Endothelial cell of umbilical vein (primary cell): ENCODE data around the gene SLC2A8. TPM values are rescaled to one million over a fixed set of nuclear protein-coding genes. Genes with fewer than 3 reads are reported as not detected.

ENCODE experiments used
- BruUV-seq: library from RNA; stranded (reverse); fragments of 400-500 nt; replicated peaks from 2 replicates; lab custom pipeline; 2021; lab: Mats Ljungman, UMichigan
- CTCF ChIA-PET: fragments of 300-600, 350-600 bp; sonication (Branson Sonifier 250); formaldehyde crosslinking; loops from one replicate; lab custom pipeline; 2021; ENCODE audit warnings: antibody characterized with exemption, inconsistent platforms; lab: Charles Lee
- POLR2A ChIA-PET: fragments of 300-600, 350-600 bp; sonication (Branson Sonifier 250); formaldehyde crosslinking; loops from one replicate; lab custom pipeline; 2021; ENCODE audit warnings: antibody characterized with exemption, inconsistent platforms; lab: Charles Lee
- DNase-seq: peaks from one replicate; pipeline ENCODE4 v3.0.0-alpha.2; 2011; ENCODE audit warnings: low read depth, low spot score
- FAIRE-seq: peaks from 2 replicates; lab custom pipeline; 2011; peaks lifted over from hg19 to GRCh38; lab: Jason Lieb, UNC
- H2AFZ ChIP-seq: 2 replicates; pipeline ENCODE4 v1.6.0; 2012; ENCODE audit warnings: low read depth, low read length, control low read depth, inconsistent platforms
- H3K27ac ChIP-seq: 2 replicates; pipeline ENCODE4 v1.5.1; 2011; ENCODE audit warnings: low read depth, mild to moderate bottlenecking, control low read depth, low read length, moderate library complexity; ENCODE audit not compliant: insufficient read depth
- H3K27me3 ChIP-seq, 2 experiments: 2 replicates each; pipeline versions ENCODE4 v1.6.0 to v1.6.1; 2011; ENCODE audit warnings: low read length in 2 of 2, mixed read lengths in 1 of 2; ENCODE audit not compliant: control insufficient read depth in 2 of 2, insufficient read depth in 2 of 2
- H3K36me3 ChIP-seq, 2 experiments: 2 replicates in 1 of 2; 3 replicates in 1 of 2; pipeline ENCODE4 v1.5.1; 2011; ENCODE audit warnings: low read length in 2 of 2, mild to moderate bottlenecking in 1 of 2, moderate library complexity in 1 of 2; ENCODE audit not compliant: control insufficient read depth in 2 of 2, insufficient read depth in 2 of 2; ENCODE audit errors: extremely low read depth in 1 of 2
- H3K4me1 ChIP-seq: 3 replicates; pipeline ENCODE4 v1.5.1; 2011; ENCODE audit warnings: mild to moderate bottlenecking, low read length; ENCODE audit not compliant: control insufficient read depth, insufficient read depth; ENCODE audit errors: extremely low read depth
- H3K4me2 ChIP-seq: 2 replicates; pipeline ENCODE4 v1.6.1; 2011; ENCODE audit warnings: low read length, control low read depth, mixed read lengths; ENCODE audit not compliant: insufficient read depth
- H3K4me3 ChIP-seq, 3 experiments: fragments of 200-600 bp in 1 of 3; sonication (generic), shearing (Covaris generic) in 1 of 3; replicated peaks in 1 of 3; 2 replicates each; pipeline ENCODE4 v1.5.1; 2011 to 2016; ENCODE audit warnings: control low read depth in 3 of 3, low read length in 3 of 3, mild to moderate bottlenecking in 2 of 3, inconsistent platforms in 1 of 3, low read depth in 1 of 3, moderate library complexity in 1 of 3; ENCODE audit not compliant: insufficient read depth in 1 of 3
- H3K79me2 ChIP-seq: 2 replicates; pipeline ENCODE4 v1.6.0; 2012; ENCODE audit warnings: low read length, inconsistent platforms; ENCODE audit not compliant: control insufficient read depth, insufficient read depth
- H3K9ac ChIP-seq: replicated peaks from 2 replicates; pipeline ENCODE3; 2011; ENCODE audit warnings: low read length, control low read depth; ENCODE audit not compliant: insufficient read depth; ENCODE audit errors: extremely low read depth
- H3K9me1 ChIP-seq: replicated peaks from 3 replicates; pipeline ENCODE4 v1.6.0; 2011; ENCODE audit warnings: mild to moderate bottlenecking, low read length; ENCODE audit not compliant: control insufficient read depth, insufficient read depth; ENCODE audit errors: extremely low read depth
- H3K9me3 ChIP-seq: replicated peaks from 2 replicates; pipeline ENCODE4 v1.5.1; 2012; ENCODE audit warnings: low read length, inconsistent platforms; ENCODE audit not compliant: control insufficient read depth, insufficient read depth
- H4K20me1 ChIP-seq: replicated peaks from 2 replicates; pipeline ENCODE3; 2011; ENCODE audit warnings: mild to moderate bottlenecking, low read length; ENCODE audit not compliant: control insufficient read depth, insufficient read depth; ENCODE audit errors: extremely low read depth
- EZH2 ChIP-seq: IDR thresholded peaks from 2 replicates; pipeline ENCODE4 v1.6.1; 2012; ENCODE audit warnings: borderline replicate concordance, low read depth, mild to moderate bottlenecking, moderate library complexity, low read length, inconsistent platforms; ENCODE audit not compliant: severe bottlenecking
- FOS ChIP-seq: IDR thresholded peaks from 2 replicates; pipeline ENCODE4 v1.6.1; 2011; ENCODE audit warnings: mild to moderate bottlenecking, low read length, moderate library complexity, borderline replicate concordance; ENCODE audit not compliant: insufficient read depth
- GATA2 ChIP-seq: IDR thresholded peaks from 2 replicates; pipeline ENCODE4 v1.7.0; 2011; ENCODE audit warnings: low read depth, mild to moderate bottlenecking, moderate library complexity, mixed read lengths, low read length; ENCODE audit not compliant: insufficient read length, insufficient read depth
- JUN ChIP-seq: IDR thresholded peaks from 2 replicates; pipeline ENCODE4 v1.6.1; 2011; ENCODE audit warnings: borderline replicate concordance, low read depth; ENCODE audit not compliant: insufficient read length, insufficient read depth
- MYC ChIP-seq: IDR thresholded peaks from one replicate; pipeline ENCODE4 v1.6.1; 2011; ENCODE audit warnings: mild to moderate bottlenecking, low read depth, low read length
- POLR2A ChIP-seq: IDR thresholded peaks from 2 replicates; pipeline ENCODE4 v1.6.1; 2012; ENCODE audit warnings: low read depth, mild to moderate bottlenecking, control low read depth, low read length
- POLR2AphosphoS5 ChIP-seq: IDR thresholded peaks from 2 replicates; pipeline ENCODE4 v1.6.1; 2012; ENCODE audit warnings: low read depth, mild to moderate bottlenecking, control low read depth, low read length, moderate library complexity; ENCODE audit not compliant: insufficient read depth
- dilution Hi-C: fragments of 300-500 bp; cut with MboI; formaldehyde crosslinking; loops from one replicate; pipeline ENCODE4 v1.15.0; 2019; ENCODE audit warnings: low sequenced_read_pairs; ENCODE audit not compliant: extremely low pct_ligation_motif_present
- intact Hi-C: fragments of 100-400 bp; cut with micrococcal nuclease; formaldehyde crosslinking; loops from one replicate; pipeline ENCODE4 v1.10.0; 2022
- polyA plus RNA-seq, 4 experiments: library from polyadenylated mRNA; depleted of rRNA in 3 of 4; stranded (reverse) in 3 of 4; unstranded in 1 of 4; fragments of >200 nt; gene quantifications; 2 replicates each; pipeline versions ENCODE4 v1.2.1 to v1.2.3, GENCODE V29; 2011 to 2012; ENCODE audit warnings: missing spikeins in 1 of 4
- total RNA-seq: library from RNA; stranded (reverse); gene quantifications from 2 replicates; pipeline ENCODE4 v1.2.3, GENCODE V29; 2021
- TF ChIP-seq, protein P1 (sequence below), 2 donors: IDR thresholded peaks; 1 replicate in 1 of 2; 2 replicates in 1 of 2; pipeline ENCODE4 v1.5.1; 2011; ENCODE audit warnings: low read length in 2 of 2, mild to moderate bottlenecking in 2 of 2, moderate library complexity in 2 of 2, control low read depth in 1 of 2, inconsistent platforms in 1 of 2, low read depth in 1 of 2; ENCODE audit not compliant: insufficient read depth in 1 of 2; ENCODE audit errors: extremely low read depth in 1 of 2
- TF ChIP-seq, protein P2 (sequence below): IDR thresholded peaks from 2 replicates; pipeline ENCODE4 v1.6.1; 2011; ENCODE audit not compliant: insufficient read depth, insufficient read length

The SLC2A8 gene
- total and polyA plus RNA-seq, 2 donors (not counting 3 experiments of a cell fraction or from before 2014, with no cell fraction given) = 19.3 to 26.1 TPM

DNA sequence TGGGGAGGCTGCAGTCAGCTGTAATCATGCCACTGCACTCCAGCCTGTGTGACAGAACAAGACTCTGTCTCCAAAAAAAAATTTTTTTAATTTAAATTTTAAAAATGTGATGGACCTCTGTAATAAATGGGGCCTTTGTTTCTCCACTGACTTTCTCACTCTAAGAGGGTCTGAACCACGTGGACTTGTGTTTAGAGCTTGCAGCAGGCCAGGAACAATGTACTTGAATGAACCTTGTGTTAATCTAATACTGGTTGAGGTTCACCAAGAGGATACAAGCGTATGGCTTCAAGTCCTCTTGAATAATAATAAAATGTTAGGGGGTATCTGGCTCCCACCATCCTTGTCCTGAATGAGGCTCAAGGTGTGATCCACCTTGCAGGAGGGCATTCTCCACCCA, 14.4 kb upstream of the SLC2A8 start:
- Histone ChIP-seq H4K20me1 (no peaks in the 10 kb centered on the region), H3K36me3 (no peaks in the 10 kb centered on the region), H3K9me3 (no peaks in the 10 kb centered on the region), H3K9ac (no peak overlapping the region), H3K9me1 (no peaks in the 10 kb centered on the region), H3K27ac (no peak overlapping the region), H3K79me2 (no peaks in the 10 kb centered on the region), H3K4me1 (no peaks in the 10 kb centered on the region), H3K4me2 (no peak overlapping the region), H3K27me3 (peaks cover 0 to 6% of the 10 kb centered on the region in 2 experiments), H3K4me3 (no peak overlapping the region), H2AFZ (no peak overlapping the region)
- BruUV-seq = no TSS peak
- ChIA-PET CTCF (interaction anchor here (0.7 to 1.8 kb wide), 3 partner anchors 14 to 47 kb away, joined by 3 read pairs; partner anchors contain the start of gene SLC2A8), POLR2A (no interaction called here)
- no peak for FAIRE-seq
- dilution Hi-C loops = no loop called here
- no peak for DNase-seq
- intact Hi-C loops = no loop called here
- TF ChIP-seq POLR2A = no peak
- no peak for TF ChIP-seq MYC
- TF ChIP-seq, protein P1, sequence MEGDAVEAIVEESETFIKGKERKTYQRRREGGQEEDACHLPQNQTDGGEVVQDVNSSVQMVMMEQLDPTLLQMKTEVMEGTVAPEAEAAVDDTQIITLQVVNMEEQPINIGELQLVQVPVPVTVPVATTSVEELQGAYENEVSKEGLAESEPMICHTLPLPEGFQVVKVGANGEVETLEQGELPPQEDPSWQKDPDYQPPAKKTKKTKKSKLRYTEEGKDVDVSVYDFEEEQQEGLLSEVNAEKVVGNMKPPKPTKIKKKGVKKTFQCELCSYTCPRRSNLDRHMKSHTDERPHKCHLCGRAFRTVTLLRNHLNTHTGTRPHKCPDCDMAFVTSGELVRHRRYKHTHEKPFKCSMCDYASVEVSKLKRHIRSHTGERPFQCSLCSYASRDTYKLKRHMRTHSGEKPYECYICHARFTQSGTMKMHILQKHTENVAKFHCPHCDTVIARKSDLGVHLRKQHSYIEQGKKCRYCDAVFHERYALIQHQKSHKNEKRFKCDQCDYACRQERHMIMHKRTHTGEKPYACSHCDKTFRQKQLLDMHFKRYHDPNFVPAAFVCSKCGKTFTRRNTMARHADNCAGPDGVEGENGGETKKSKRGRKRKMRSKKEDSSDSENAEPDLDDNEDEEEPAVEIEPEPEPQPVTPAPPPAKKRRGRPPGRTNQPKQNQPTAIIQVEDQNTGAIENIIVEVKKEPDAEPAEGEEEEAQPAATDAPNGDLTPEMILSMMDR (IDR thresholded peaks at IDR 0.05; ENCODE audit: extremely low read depth in 1 of 2, insufficient read depth in 1 of 2, low read depth in 1 of 2, low read length in 2 of 2) = no peak
- no peak for TF ChIP-seq EZH2
- no peak for TF ChIP-seq JUN
- no peak for TF ChIP-seq POLR2AphosphoS5
- no peak for TF ChIP-seq FOS
- no peak for TF ChIP-seq GATA2
- TF ChIP-seq, protein P2, sequence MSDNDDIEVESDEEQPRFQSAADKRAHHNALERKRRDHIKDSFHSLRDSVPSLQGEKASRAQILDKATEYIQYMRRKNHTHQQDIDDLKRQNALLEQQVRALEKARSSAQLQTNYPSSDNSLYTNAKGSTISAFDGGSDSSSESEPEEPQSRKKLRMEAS = no peak
